OCI-LY3 (cell line): ENCODE data around the gene ARPC2.

Source experiments
- CTCF ChIP-seq: fragments of 200-600, 300-600 bp; sonication (generic); IDR thresholded peaks from 2 replicates; pipeline ENCODE4 v1.5.1; 2014; ENCODE audit warnings: antibody characterized with exemption, low read length, low read depth
- EZH2phosphoT487 ChIP-seq: fragments of 200-600 bp; shearing (Covaris generic); IDR thresholded peaks from 2 replicates; pipeline ENCODE4 v1.6.1; 2018; ENCODE audit warnings: antibody characterized with exemption, mixed run types, low read depth

DNA sequence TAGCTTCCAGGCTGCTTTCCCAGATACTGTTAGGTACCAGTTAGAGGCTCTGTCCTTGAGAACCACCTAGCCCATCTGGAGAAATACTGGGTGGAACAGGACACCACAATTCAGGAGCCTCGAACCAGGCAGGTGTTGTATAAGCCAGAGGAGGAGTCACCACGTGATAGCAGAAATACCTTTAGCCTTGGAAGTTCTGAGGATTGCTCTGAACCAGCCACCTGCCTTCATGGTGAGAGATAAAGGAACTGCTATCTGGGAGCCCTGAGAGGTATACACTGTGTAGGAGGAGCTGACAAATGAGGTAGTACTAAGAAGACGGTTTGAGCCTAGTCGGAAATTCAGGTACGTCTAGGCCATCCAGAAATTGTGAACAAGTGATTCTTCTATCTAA lies 36.2 kb downstream of the ARPC2 start:
- TF ChIP-seq CTCF (no peak), EZH2phosphoT487 (no peak)
